NCI-H82 treated with DMSO at 0.1 percent for 48 hours (cell line): ENCODE results near the gene ATXN10.

Experiments
- DNase-seq: peaks from one replicate; lab custom pipeline; 2025; ENCODE audit not compliant: unreplicated experiment; lab: John Stamatoyannopoulos, UW

ATXN10 gene

DNA sequence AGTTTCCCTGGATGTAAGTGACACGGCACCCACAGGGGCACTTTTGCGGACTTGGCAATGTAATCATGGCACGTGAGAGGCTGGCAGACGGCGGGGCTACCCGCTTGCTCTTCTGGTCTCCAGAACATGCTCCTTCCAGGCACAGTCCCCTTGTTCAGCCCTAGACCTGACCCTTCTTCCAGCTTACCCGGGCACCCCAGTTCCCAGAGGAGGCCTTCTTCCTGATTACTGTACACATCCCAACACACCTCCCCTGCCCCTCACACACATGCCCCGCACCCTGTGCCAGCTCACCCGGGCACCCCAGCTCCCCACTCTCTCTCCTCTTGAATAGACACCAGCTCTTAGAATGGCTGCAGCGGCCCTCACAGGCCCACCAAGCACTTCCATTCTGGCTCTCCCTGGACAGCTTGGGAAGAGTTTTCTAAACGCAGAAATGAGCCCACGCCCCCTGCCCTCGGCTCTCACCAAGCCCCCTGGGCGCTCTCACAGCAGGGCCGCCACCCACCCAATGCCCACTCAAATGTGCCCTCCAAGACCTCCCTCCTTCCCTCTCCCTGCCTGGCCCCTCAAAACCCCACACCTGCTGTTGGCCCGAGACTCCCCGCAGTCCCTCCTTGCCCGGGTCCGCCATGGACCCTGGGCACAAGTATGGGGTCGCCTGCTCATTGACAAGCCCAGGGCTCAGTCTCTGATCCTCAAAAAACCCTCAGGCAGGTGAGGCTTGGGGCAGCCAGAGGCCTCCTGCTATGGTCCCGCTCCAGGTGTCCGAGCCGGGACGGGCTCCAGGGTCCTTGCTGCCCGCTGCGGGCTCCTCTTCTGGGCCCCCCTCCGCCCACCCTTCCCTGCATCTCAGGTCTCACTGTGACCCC is 216.8 kb downstream of the ATXN10 start:
- DNase-seq = no peak

DNA sequence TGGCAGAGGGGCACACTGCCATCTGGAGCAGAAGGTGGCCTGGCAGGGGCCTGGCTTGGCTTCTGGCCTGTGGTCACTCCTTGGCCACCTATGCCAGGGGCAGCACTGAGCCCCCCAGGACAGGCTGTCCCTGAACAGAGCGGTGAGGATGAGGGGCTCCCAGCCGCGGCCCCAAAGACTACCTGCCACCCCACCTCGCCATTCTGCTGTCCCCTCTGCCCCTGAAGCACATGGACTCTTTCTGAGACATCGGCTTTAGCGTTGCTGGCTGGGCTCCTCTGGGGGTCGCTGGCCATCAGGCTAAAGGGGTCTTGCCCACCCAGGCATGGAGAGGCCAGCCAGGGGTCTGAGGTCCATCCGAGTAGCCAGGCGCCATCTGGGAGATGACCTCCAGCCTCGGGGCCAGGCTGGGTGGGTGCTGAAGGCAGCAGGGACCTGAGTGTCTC is 217.5 kb downstream of the ATXN10 start:
- no peak for DNase-seq

DNA sequence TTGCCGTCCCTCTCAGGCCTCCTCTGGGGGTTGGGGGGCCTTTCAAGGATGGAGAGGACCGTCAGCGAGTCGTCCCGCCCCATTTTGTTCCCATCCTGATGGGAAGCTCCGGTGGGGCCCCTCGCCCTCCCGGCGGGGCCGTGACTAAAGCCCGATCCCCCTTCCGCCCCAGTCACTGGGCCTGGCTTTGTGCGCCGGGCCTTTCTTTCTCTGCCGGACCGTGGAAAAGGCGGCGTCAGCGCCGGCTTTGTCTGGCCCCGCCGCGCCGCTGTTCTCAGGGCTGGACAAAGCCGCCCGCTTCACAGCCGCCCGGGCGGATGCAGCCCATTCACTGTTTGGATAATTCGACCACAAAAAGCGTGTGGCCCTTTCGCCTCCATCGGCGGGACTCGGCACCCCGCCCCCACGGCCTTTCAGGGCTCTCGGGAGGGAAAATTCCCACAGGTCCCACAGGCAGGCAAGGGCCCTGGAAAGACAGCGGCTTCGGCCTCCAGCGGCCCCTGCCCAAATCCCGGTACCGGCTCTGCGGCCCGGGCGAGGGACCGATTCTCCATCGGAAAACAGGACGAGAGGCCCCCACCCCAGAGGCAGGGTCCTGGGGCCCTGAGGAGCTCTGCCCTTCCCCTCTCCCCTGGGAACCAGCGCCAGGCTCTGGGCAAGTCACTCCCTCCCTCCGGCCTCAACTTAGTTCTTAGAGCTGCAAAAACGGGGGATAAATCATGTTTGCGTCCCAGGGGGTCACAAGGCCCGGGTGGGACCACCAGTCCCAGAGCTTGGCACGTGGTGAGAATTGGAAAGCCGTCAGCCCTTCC is 218.1 kb downstream of the ATXN10 start:
- DNase-seq = no peak

DNA sequence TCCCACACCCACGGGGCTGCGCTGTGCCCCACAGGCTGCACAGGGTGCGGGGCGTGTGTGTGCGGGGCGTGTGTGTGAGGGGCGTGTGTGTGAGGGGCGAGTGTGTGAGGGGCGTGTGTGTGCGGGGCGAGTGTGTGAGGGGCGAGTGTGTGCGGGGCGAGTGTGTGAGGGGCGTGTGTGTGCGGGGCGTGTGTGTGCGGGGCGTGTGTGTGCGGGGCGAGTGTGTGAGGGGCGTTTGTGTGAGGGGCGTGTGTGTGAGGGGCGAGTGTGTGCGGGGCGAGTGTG is 218.7 kb downstream of the ATXN10 start:
- no peak for DNase-seq

DNA sequence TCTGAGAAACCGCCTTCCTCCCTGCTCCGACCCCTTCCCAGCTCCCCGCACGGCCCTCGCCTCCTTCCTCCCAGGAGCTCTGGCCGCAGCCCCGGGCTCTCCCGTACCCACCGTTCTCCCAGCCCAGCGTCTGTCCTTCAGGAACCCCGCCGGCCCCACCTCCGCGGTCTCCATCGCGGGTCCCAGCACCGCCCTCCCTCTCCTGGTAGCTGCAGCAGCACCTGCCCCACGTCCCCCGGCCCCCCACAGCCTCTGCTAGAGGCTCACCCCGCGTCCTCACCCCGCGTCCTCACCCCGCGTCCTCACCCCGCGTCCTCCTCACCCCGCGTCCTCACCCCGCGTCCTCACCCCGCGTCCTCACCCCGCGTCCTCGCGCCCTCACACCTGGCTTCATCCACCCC is 219.4 kb downstream of the ATXN10 start:
- no peak for DNase-seq

DNA sequence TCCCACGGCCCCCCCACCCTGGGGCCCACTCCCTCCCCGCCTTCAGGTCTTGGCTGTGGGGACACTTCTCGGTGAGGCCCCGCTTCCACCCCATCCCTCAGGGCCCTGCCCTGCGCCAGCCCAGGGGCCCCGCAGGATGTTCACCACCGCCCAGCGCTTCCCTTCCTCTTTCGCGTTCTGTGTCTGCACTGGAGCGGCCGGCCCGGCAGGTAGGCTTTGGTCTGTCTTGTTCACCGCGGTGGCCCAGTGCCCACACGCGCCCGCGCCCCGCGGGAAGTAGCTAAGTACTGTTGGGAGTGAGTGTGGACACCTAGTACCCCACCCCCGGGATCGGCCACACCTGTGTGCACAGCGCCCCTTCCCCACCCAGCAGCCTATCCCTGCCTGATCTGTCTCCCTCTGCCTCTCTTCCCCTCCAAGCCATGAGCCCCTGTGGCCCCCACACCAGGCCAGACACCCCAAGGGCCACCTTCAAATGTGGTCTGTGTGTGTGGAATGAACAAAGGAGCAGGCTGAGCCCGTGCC is 219.9 kb downstream of the ATXN10 start:
- no peak for DNase-seq

DNA sequence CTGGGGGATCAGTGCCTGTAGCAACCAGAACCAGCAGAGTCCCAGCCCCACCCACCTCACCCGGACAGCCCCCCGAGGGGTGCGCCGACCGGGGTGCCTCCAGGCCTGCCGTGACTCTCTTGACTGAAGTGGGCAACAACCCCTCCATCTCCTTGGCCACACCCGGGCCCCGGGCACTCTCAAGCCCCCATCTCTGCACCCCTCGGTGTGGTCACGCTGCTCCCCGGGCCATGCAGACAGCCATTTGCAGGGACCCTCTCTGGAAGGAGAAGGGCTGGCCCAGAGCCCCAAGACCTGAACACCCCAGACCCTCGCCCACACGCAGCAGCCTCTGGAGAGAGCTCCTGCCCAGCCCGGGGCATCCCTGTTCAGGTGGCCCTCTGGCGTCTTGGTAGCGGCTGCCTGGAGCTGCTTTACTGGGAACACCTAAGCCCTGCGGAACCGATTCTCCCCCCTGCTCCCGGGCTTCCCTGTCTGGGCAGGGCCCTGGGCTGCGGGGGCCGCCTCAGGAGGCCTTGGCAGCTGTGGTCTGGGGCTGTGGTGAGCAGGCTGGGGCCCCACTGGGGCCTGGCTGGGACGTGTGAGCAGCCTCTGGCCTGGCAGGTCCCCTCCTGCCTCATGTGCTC is 220.5 kb downstream of the ATXN10 start:
- no peak for DNase-seq

DNA sequence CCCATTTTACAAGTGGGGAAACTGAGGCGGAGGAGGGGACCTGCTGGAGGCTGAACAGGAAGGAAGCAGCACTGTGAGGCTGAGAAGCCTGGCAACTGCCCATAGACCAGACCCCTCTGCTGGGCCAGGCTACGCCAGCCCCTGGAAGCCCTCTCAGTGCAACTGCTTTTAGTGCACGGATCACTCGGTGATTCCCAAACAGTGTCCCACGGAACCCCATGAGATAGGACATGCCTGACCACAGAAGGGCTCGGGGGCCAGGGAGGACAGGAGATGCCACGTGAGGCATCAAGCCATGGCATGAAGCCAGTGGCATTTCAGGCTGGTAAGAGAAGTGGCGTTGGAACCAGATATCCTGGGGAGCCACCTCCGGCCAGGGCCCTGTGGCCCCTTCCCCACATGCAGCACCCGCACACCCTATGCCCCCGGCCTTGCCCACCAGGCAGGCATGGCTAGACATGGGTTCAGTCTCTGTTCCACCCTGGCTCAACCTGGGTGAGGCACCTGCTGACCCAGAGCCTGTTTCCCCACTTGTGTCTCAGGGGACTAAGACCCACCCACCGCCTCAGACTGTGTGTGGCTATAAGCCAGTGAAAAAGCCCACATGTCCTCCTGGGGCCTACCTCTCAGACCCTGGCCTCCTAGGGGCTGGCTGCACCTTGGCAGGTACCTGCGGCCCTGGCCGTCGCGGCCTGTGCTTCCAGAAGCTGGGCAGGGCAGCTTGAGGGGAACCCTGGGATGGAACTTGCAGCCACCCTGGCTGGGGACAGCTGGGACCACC is 221.2 kb downstream of the ATXN10 start:
- no peak for DNase-seq

DNA sequence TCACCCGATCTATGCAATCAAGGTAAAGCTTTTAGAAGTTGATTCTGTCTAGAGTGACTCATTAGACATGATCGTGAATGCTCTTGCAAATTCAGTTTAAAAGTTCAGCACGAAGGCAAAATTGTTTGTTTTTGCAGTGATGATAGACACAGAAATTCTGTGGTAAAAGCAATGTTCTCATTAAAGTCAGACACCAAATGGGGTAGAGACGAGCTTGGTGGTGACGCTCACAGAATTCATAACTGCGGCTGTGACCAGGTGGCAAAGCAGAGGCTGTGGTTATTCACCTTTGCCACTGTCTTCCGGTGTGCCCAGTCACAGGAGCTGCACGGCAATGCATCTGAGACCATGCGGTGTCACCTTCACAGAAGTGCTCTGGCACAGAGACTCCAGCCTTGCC is 221.9 kb downstream of the ATXN10 start:
- DNase-seq = no peak
